NCI-H748 treated with DMSO at 0.1 percent for 48 hours (cell line): ENCODE measurements around the gene USHBP1.
"Not testable (repeated sequence)": the region's sequence is repeated elsewhere in the genome, so short reads cannot be mapped to it uniquely, and the experiment has no call there.

Source experiments
- DNase-seq: peaks from one replicate; lab custom pipeline; 2025; lab: John Stamatoyannopoulos, UW

Gene USHBP1

DNA sequence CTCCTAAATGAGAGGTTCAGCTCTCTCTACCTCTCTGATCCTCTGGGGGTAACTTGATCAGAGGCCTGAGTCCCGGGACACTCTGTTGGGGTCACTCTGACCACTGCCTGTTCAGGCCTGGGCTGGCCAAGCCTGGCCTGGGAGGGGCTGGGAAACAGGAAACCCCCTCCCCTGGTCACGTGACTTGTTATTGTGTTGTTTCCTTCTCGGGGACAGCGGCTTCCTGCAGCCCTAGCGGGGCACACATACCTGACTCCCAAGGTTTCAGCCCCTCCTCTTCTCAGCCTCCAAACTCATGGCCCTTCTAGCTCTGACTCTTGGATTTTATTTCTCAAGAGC is at the start of gene USHBP1:
USHBP1 (minus strand) TSS at position 105 of the 339 bp plus-strand sequence. CDS start 446 bp downstream, outside the sequence.
- no peak for DNase-seq

DNA sequence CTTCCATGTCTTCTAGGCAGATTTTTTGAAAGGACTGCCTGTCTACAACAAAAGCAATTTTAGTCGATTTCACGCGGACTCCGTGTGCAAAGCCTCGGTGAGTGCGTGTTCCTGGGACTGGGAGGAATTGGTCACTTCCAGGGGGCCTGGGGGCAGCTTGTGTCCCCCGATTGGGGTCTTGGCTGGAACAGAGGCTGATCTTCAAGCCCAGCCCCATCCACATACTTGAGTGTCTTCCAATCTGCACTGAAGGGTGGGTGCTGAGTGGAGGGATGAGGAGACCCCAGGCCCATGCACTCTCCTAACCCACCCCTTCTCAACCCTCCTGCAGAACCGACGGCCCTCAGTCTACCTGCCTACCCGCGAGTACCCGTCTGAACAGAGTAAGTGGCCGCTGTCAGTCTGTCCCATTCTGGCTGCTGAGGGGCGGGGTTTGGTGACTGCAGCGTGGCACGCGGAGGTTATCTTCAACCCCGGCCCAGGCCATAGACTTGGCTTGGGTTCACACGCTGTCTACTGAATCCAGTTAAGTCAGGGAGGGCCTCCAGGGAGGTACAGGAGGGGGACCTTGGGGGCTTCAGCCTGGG is 49.6 kb upstream of the USHBP1 start:
- DNase-seq = no peak

DNA sequence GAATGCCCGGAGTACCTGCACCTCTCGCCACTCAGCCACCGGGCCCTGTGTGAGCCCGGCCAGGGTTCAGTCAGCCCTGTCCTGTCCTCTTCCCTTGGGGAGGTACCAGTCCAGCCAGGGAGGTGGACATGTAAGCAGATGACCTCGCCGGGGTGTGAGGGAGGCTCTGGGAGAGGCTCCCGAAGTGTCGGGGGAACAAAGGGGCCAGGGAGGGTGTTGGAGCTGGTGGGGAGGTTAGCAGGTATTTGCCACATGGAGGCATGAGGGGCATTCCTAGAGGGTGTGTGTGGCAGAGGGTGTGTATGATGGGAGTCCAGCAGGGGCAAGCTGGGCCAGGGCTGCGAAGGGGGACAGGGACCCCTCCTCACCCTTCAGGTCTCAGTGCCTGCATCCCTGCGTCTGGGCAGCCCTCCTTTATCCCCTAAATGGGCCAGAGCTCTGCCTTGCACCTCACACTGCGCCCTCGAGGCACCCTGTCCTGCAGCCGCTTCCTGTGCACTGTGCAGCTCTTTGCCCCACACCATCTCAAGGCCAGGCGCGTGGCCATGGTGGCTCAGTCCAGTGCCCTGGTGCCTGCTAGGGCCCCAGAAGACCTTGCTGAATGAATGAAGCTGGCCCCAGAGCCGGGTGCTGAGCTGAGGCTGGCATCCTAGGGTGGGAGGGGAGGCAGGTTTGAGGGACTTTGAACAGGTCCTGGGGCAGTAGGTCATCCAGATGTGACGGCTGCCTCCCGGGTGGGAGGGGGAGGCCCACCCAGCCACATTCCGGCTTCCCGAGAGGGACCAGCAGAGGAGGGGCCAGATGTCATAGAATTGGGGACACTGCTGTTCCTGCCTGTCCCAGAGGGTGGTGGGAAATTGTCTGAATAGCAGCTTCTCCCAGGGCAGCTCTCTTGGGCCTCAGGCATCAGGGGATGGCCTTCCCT is 47.9 kb upstream of the USHBP1 start:
- DNase-seq = no peak

DNA sequence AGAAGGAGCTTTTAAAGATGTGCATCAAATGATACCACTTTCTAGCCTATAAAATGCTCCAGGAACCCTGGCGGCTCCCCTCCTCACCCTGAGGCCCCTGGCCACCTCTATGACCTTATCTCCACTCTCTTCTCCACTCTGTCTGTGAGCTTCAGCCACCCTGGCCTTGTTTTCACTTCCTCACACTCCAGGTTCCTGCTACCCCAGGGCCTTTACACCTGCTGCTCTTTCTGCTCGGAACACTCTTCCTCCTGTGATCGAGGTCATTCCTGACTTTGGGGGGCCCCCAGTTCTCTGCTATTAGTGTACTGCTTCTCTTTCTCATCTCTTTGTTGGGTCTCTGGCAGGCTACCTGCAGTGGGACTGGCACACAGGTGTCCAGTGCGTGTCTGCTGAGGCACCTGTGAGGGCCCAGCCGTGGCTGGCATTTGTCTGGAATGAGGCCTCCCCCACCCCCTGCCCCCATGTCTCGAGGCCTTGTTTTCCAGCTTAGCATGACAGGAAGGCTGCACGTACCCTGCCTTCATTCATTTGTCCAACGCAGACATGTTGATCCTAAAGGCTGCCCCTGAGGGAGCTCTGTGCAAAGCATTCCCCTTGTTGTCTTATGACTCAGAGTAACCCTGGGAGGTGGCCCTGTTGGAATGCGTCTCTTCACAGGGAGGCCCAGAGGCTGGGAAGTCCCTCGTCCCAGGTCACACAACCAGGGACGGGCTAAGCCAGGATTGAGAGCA is 47.1 kb upstream of the USHBP1 start:
- DNase-seq = no peak

GRCh38 chr19:17309965-17310461 is 45.5 kb upstream of the USHBP1 start:
- DNase-seq = no peak

DNA sequence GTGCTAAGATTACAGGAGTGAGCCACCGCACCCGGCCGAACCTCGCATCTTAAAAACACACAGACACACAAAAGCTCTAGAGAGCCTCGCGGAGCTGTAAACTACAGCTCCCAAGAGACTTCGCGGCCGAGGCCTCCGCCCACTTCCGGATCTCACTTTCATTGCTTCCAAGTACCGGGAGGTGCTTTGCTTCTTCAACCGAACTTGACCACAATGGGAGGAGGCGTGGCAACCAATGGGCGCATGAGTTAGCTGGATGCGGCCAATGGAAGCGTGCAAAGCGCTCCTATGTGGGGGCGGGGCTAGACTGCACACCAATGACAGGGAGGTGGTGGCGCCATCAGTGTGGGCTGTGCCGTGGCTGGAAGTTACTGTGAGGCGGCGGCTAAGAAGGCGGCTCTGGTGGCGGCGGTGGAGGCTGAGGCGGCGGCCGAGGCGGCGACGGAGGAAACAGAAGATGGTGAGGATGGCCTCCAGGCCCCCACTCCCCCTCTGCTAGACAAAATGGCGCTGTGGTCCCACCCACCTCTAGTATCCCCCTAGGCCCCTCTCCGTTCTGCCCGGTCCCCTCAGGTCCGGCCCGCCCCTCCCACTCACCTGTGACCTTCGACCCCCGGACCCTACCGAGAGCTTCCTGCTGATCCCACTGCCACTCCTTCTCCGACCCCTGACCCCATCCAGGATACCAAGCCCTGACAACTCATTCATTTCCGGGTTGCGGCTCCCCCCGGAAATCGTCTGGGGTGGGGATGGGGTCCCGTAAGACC is 44.8 kb upstream of the USHBP1 start, which contains the start of gene DDA1:
DDA1 (plus strand) TSS at position 366 of the 767 bp plus-strand sequence; CDS start at position 458, 92 bp downstream.
- DNase-seq = peak; percentile 94

DNA sequence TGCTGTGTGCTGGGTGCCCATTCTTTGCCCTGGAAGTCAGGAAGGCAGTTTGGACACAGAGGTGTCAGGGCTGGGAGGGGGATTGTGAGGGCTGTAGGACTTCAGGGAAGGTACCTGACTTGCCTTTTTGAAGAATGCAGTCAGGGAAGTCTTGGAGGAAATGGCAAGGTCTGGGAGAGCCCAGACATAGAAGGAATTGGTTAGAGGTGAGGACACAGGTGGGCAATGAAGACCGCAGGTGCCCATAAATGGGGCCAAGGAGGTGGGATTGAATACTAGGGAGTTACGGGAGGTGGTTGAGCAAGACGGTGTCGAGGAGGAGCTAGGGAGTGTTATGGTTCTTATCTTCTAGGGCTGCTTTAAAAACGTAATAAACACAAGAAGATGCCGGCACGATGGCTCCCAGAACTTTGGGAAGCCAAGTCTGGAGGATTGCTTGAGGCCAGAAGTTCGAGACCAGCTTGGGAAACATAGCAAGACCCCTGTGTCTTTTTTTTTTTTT is 43.4 kb upstream of the USHBP1 start:
- DNase-seq = no peak

DNA sequence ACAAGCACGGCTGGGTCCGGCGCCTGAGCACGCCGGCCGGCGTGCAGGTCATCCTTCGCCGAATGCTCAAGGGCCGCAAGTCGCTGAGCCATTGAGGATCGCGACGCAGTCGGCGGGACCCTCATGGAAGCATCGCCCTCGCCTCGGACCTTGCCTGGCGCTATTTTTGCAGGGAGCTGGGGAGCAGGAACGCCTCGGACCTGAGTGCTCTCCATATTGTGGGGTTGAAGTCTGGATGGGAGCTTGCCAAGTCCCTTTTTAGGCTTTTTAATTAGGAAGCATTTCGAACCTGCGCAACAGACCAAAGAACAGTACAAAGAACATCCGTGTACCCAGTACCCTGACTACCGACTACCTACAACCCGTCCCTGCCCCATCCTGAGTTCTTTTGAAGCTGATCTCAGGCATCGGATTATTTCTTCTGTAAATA is 41.8 kb upstream of the USHBP1 start:
- no peak for DNase-seq

DNA sequence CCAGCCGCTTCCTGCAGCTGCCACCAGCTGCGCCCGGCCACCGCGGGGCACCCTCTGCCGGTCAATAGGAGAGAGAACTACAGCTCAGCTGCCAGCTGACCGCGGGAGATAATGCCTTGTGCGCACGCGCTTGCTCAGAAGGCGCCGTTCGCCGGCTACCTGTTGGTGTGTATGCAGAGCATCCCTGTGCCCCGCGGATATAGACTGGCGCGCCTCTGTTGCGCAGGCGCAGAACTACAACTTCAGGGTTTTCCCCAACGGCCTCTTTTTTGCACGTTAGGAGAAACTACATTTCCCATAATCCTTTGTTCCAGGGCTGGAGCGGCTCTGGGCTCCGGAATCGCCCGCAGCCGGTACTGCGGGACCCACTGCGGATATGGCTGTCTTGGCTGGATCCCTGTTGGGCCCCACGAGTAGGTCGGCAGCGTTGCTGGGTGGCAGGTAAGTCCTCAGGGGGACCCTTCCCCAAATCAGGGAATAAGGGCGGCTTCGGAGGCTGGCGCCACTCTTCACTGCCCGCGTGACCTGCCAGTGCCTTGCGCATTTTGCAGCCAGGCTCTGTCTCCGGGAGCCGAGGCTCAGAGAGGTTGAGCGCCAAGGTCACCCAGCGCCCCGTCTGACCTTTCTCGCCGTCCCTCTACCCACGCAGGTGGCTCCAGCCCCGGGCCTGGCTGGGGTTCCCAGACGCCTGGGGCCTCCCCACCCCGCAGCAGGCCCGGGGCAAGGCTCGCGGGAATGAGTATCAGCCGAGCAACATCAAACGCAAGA is 41.2 kb upstream of the USHBP1 start, which contains the start of gene MRPL34:
MRPL34 (plus strand) TSS at position 356 of the 768 bp plus-strand sequence; CDS start at position 377, 21 bp downstream.
- DNase-seq = peak; percentile 97

- no peak for DNase-seq
These were observed 40.6 kb upstream of the USHBP1 start for GRCh38 chr19:17305216-17305516.

- no peak for DNase-seq
These were observed 40.1 kb upstream of the USHBP1 start for GRCh38 chr19:17304386-17305215.

DNA sequence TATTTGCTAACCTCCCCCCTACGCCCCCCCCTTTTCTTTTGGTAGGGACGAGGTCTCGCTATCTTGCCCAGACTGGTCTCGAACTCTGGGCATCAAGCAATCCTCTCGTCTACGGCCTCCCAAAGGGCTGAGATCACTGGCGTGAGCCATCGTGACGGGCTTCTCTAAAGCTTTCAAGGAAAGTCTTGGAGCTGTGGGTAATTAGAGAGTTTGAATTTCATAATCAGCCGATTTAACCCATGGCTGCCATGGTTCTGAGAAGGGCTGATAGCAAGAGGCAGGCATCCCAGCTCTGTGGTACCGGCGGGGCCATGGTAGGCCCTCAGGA is 39.4 kb upstream of the USHBP1 start:
- no peak for DNase-seq

GRCh38 chr19:17303167-17303939 is 38.8 kb upstream of the USHBP1 start, which contains the start of gene ABHD8:
ABHD8 (minus strand) TSS chr19:17303425; CDS start chr19:17301616, 1,809 bp downstream.
- DNase-seq = peak; percentile 74

DNA sequence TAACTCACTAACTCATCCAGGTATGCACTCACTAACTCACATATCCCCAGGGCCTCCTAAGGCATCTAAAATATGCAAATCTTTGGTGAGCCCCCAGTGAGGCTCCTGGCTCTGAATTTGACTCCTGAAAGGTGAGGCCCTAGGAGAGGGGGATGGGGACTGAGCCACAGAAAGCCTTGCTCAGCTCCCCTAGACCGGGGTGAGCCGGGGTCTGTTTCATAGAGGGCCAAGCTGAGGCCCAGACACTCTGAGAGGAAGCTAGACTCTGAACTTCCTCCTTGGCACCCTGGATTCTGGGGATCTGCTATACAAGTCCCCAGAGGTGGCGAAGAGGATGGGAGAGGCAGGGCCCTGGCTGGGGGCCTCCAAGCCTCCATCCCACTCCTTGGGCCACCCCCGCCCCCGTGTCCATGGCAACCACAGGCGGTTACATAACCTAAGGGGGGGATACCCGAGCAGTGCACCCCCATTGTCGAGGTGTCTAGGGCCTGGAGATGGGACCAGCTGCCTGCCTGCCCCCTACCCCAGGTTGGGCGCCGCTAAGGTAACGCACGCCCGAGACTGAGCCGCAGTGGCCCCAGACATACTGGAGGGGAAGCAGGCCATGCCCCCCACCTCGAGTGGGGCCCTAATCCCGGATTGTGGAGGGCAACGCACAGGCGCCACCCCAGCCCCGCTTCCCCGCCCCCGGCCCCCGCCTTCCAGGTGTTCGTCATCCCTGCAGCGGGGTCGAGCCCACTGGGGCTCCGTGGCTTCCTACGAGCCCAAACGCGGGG is 38.0 kb upstream of the USHBP1 start:
- no peak for DNase-seq

- no peak for DNase-seq
These were observed 36.6 kb upstream of the USHBP1 start for GRCh38 chr19:17300992-17301619.

DNA sequence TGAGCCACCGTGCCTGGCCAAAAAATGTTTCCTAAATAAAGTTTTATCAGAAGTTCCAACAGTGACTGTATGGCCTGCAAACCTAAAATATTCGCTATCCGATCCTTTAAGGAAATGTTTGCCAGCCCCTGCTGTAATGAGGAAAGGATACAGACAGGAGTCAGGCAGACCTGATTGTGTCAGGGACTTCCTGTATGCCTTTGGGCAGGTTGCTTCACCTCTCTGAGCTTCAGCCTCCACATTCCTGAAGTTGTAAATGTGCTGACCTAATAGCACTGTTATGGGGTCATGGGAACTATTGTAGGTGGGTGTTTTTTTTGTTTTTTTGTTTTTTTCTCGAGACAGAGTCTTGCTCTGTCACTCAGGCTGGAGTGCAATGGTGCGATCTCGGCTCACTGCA is 32.4 kb upstream of the USHBP1 start:
- DNase-seq = no peak

DNA sequence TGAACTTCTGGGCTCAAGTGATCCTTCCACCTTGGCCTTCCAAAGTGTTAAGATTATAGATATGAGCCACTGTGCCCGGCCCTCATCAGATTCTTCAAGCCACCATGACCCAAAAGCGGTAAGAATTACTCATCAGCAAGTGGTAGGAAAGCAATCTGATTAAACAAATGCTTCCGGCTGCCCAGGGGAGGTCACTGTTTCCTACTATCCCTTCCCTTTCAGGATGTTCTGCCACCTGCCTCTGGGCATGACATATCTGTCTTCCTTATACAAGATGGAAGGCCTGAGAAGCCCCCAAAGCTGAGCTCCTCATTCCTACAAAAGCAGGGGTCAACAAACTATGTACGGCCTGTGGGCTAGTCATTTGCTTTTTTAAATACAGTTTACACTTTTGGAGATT is 31.7 kb upstream of the USHBP1 start:
- DNase-seq = no peak

DNA sequence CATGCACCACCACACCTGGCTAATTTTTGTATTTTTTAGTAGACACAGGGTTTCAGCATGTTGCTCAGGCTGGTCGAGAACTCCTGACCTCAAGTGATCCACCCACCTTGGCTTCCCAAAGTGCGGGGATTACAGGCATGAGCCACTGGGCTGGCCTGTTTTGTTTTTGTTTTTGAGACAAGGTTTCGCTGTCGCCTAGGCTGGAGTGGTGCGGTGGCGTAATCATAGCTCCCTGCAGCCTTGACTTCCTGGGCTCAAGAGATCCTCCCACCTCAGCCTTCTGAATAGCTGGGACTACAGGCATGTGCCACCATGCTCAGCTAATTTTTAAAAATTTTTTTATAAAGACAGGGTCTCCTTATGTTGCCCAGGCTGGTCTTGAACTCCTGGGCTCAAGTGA is 31.0 kb upstream of the USHBP1 start:
- DNase-seq = not testable (repeated sequence)
